Tibial nerve (tissue), 4 donors: ENCODE results near the gene SESTD1. TPM values are rescaled to one million over a fixed set of nuclear protein-coding genes. Genes with fewer than 3 reads are reported as not detected.
"Not testable (repeated sequence)": the region's sequence is repeated elsewhere in the genome, so short reads cannot be mapped to it uniquely, and the experiment has no call there.

Source experiments
- DNase-seq, 2 donors: peaks; one replicate each; pipeline ENCODE4 v3.0.0-alpha.2; 2019; ENCODE audit warnings: low spot score in 2 of 2
- H3K27ac ChIP-seq, 4 donors: fragments of 200-600 bp; sonication (generic) in 3 of 4; one replicate each; pipeline ENCODE4 v1.5.1; 2017 to 2019; ENCODE audit warnings: mild to moderate bottlenecking in 1 of 4
- H3K27me3 ChIP-seq, 2 donors: fragments of 200-600 bp; sonication (generic) in 1 of 2; one replicate each; pipeline versions ENCODE4 v1.5.1 to v1.6.0; 2017 to 2019
- H3K36me3 ChIP-seq, 3 donors: fragments of 200-600 bp; sonication (generic); one replicate each; pipeline ENCODE4 v1.5.1; 2018 to 2019
- H3K4me1 ChIP-seq, 4 donors: fragments of 200-600 bp; sonication (generic) in 3 of 4; one replicate each; pipeline ENCODE4 v1.5.1; 2017 to 2019
- H3K4me3 ChIP-seq, 4 donors: fragments of 200-600 bp; sonication (generic) in 3 of 4; one replicate each; pipeline ENCODE4 v1.5.1; 2017 to 2019; ENCODE audit warnings: mild to moderate bottlenecking in 1 of 4, moderate library complexity in 1 of 4
- H3K9me3 ChIP-seq, 4 donors: fragments of 200-600 bp; sonication (generic) in 3 of 4; one replicate each; pipeline ENCODE4 v1.5.1; 2017 to 2019
- CTCF ChIP-seq, 5 experiments: fragments of 200-600 bp in 3 of 5; fragments of 450-650 bp in 2 of 5; sonication (generic) in 3 of 5; IDR thresholded peaks; one replicate each; pipeline ENCODE4 v1.5.1; 2016 to 2019; ENCODE audit warnings: antibody characterized with exemption in 5 of 5, mild to moderate bottlenecking in 3 of 5, moderate library complexity in 2 of 5
- EP300 ChIP-seq, 2 donors: sonication (generic); formaldehyde crosslinking; IDR thresholded peaks; one replicate each; pipeline ENCODE4 v1.6.1; 2017; ENCODE audit warnings: antibody characterized with exemption in 2 of 2, mild to moderate bottlenecking in 1 of 2
- POLR2A ChIP-seq, 2 donors: fragments of 450-650 bp; IDR thresholded peaks; one replicate each; pipeline ENCODE4 v1.6.1; 2017; ENCODE audit warnings: antibody characterized with exemption in 2 of 2, mild to moderate bottlenecking in 2 of 2, moderate library complexity in 2 of 2
- WGBS, 2 donors: methylation state at CpG; one replicate each; pipeline ENCODE4 v1.1.5; 2018; 5-methylcytosine and 5-hydroxymethylcytosine counted together
- total RNA-seq, 4 donors: library from RNA; depleted of rRNA; stranded (reverse); fragments of >200 nt; gene quantifications; one replicate each; pipeline ENCODE4 v1.1.0, GENCODE V29; 2016

SESTD1 gene
- total RNA-seq, 4 donors from 2014 or later: 62.1 to 82.4 (median 73.1) TPM

- Histone ChIP-seq H3K4me1 (no peaks in the 10 kb centered on the region), H3K9me3 (peaks cover 0 to 9% (median 0%) of the 10 kb centered on the region in 4 donors), H3K36me3 (no peaks in the 10 kb centered on the region), H3K27me3 (no peaks in the 10 kb centered on the region), H3K27ac (no peak overlapping the region), H3K4me3 (no peak overlapping the region)
- DNase-seq: no peak
- 95 to 100% methylated on average over 1 of the region's 1 CpG for WGBS, 2 donors
- no peak for TF ChIP-seq EP300 (IDR thresholded peaks at IDR 0.05)
- TF ChIP-seq POLR2A (IDR thresholded peaks at IDR 0.05): no peak
- TF ChIP-seq CTCF (IDR thresholded peaks at IDR 0.05): no peak
These were observed 167.5 kb downstream of the SESTD1 start for GRCh38 chr2:179097131-179097530.

- Histone ChIP-seq H3K27me3 (no peaks in the 10 kb centered on the region), H3K4me1 (no peaks in the 10 kb centered on the region), H3K9me3 (peaks cover 0 to 9% (median 0%) of the 10 kb centered on the region in 4 donors), H3K4me3 (no peak overlapping the region), H3K36me3 (no peaks in the 10 kb centered on the region), H3K27ac (no peak overlapping the region)
- TF ChIP-seq CTCF (IDR thresholded peaks at IDR 0.05) (no peak), POLR2A (IDR thresholded peaks at IDR 0.05) (no peak), EP300 (IDR thresholded peaks at IDR 0.05) (no peak)
- DNase-seq: no peak
- 62 to 92% methylated on average over 3 of the region's 3 CpGs for WGBS, 2 donors
These were observed 168.5 kb downstream of the SESTD1 start for GRCh38 chr2:179096090-179096489.

GRCh38 chr2:179092912-179093311, 171.7 kb downstream of the SESTD1 start:
- not testable (repeated sequence) for H3K4me1 ChIP-seq, H3K9me3 ChIP-seq, H3K27ac ChIP-seq, H3K36me3 ChIP-seq, H3K27me3 ChIP-seq, H3K4me3 ChIP-seq, DNase-seq
- WGBS, 2 donors: 75 to 94% methylated on average over 4 of the region's 4 CpGs

GRCh38 chr2:179082697-179083096, 181.9 kb downstream of the SESTD1 start:
- Histone ChIP-seq H3K4me1 (no peaks in the 10 kb centered on the region), H3K27me3 (no peaks in the 10 kb centered on the region), H3K9me3 (peaks cover 0 to 18% (median 3%) of the 10 kb centered on the region in 4 donors), H3K36me3 (no peaks in the 10 kb centered on the region), H3K27ac (no peak overlapping the region), H3K4me3 (no peak overlapping the region)
- 95 to 96% methylated on average over 2 of the region's 2 CpGs for WGBS, 2 donors
- no peak for DNase-seq
- TF ChIP-seq EP300 (IDR thresholded peaks at IDR 0.05) (no peak), CTCF (IDR thresholded peaks at IDR 0.05) (no peak), POLR2A (IDR thresholded peaks at IDR 0.05) (no peak)

GRCh38 chr2:179081954-179082353, 182.7 kb downstream of the SESTD1 start:
- H3K4me3 ChIP-seq: no peak overlapping the region
- no peak for TF ChIP-seq EP300 (IDR thresholded peaks at IDR 0.05)
- no peak for TF ChIP-seq POLR2A (IDR thresholded peaks at IDR 0.05)
- no peak for TF ChIP-seq CTCF (IDR thresholded peaks at IDR 0.05)
- no peak overlapping the region for H3K27ac ChIP-seq
- no peak for DNase-seq
- peaks cover 0 to 24% (median 3%) of the 10 kb centered on the region in 4 donors for H3K9me3 ChIP-seq
- H3K4me1 ChIP-seq: no peaks in the 10 kb centered on the region
- H3K27me3 ChIP-seq: no peaks in the 10 kb centered on the region
- no peaks in the 10 kb centered on the region for H3K36me3 ChIP-seq

- H3K4me1 ChIP-seq: no peaks in the 10 kb centered on the region
- H3K27ac ChIP-seq: no peak overlapping the region
- H3K27me3 ChIP-seq: no peaks in the 10 kb centered on the region
- TF ChIP-seq CTCF (IDR thresholded peaks at IDR 0.05) (no peak), POLR2A (IDR thresholded peaks at IDR 0.05) (no peak), EP300 (IDR thresholded peaks at IDR 0.05) (no peak)
- WGBS, 2 donors: 56 to 66% methylated on average over 3 of the region's 3 CpGs
- H3K9me3 ChIP-seq: peaks cover 0 to 11% (median 0%) of the 10 kb centered on the region in 4 donors
- H3K36me3 ChIP-seq: no peaks in the 10 kb centered on the region
- no peak for DNase-seq
- no peak overlapping the region for H3K4me3 ChIP-seq
These were observed 192.1 kb downstream of the SESTD1 start for GRCh38 chr2:179072527-179072926.
